DND-41 (cell line): ENCODE results near the gene CNOT6L.
A peak's percentile ranks its signal among the peaks of the same experiment; 100 is the strongest.

ENCODE experiments used
- ATAC-seq: fragments of 200-7000 bp; cut with Tn5 transposase; 3 replicates; pipeline ENCODE4 v1.9.1; 2021; ENCODE audit warnings: low read depth; ENCODE audit not compliant: insufficient read depth
- DNase-seq: peaks from one replicate; pipeline ENCODE4 v3.0.0-alpha.2; 2020
- H2AFZ ChIP-seq: 2 replicates; pipeline ENCODE4 v1.6.0; 2012; ENCODE audit warnings: low read depth, low read length
- H3K27ac ChIP-seq: 2 replicates; pipeline ENCODE4 v1.5.1; 2012; ENCODE audit warnings: low read length, inconsistent platforms
- H3K27me3 ChIP-seq: fragments of 200-600 bp; sonication (generic); 2 replicates; pipeline ENCODE4 v1.6.0; 2012; ENCODE audit warnings: low read length, mild to moderate bottlenecking, inconsistent platforms; ENCODE audit not compliant: insufficient read depth, poor library complexity
- H3K36me3 ChIP-seq: 2 replicates; pipeline ENCODE4 v1.5.1; 2012; ENCODE audit warnings: low read length, inconsistent platforms; ENCODE audit not compliant: insufficient read depth
- H3K4me1 ChIP-seq: 2 replicates; pipeline ENCODE4 v1.5.1; 2012; ENCODE audit warnings: mild to moderate bottlenecking, low read length; ENCODE audit not compliant: insufficient read depth
- H3K4me2 ChIP-seq: 2 replicates; pipeline ENCODE4 v1.6.0; 2012; ENCODE audit warnings: mild to moderate bottlenecking, moderate library complexity, low read length, inconsistent platforms; ENCODE audit not compliant: insufficient read depth
- H3K4me3 ChIP-seq, 2 experiments: fragments of 200-600 bp in 1 of 2; shearing (Covaris generic) in 1 of 2; 2 replicates each; pipeline ENCODE4 v1.5.1; 2012 to 2016; ENCODE audit warnings: inconsistent platforms in 2 of 2, low read length in 2 of 2, mild to moderate bottlenecking in 2 of 2, low read depth in 1 of 2, moderate library complexity in 1 of 2
- H3K79me2 ChIP-seq: 2 replicates; pipeline ENCODE4 v1.6.0; 2012; ENCODE audit warnings: low read length, inconsistent platforms; ENCODE audit not compliant: insufficient read depth
- H3K9ac ChIP-seq: 2 replicates; pipeline ENCODE4 v1.6.0; 2012; ENCODE audit warnings: low read depth, mild to moderate bottlenecking, inconsistent platforms, low read length, moderate library complexity
- H3K9me3 ChIP-seq: 2 replicates; pipeline ENCODE4 v1.5.1; 2012; ENCODE audit warnings: low read length, moderate library complexity, mild to moderate bottlenecking, inconsistent platforms; ENCODE audit not compliant: insufficient read depth, severe bottlenecking
- H4K20me1 ChIP-seq: 2 replicates; pipeline ENCODE4 v1.6.0; 2012; ENCODE audit warnings: low read length; ENCODE audit not compliant: insufficient read depth
- EZH2 ChIP-seq: IDR thresholded peaks from 3 replicates; pipeline ENCODE4 v1.6.1; 2012; ENCODE audit warnings: borderline replicate concordance, low read depth, mild to moderate bottlenecking, moderate library complexity, low read length, inconsistent platforms; ENCODE audit not compliant: severe bottlenecking
- TF ChIP-seq, protein P1 (sequence below): IDR thresholded peaks from 2 replicates; pipeline ENCODE4 v1.5.1; 2012; ENCODE audit warnings: borderline replicate concordance, low read length, moderate library complexity, mild to moderate bottlenecking; ENCODE audit not compliant: poor library complexity, severe bottlenecking; ENCODE audit errors: extremely low read depth

The CNOT6L gene

GRCh38 chr4:77713884-77714283 is 105.3 kb downstream of the CNOT6L start:
- H3K27ac ChIP-seq: no peak overlapping the region
- TF ChIP-seq EZH2: no peak
- TF ChIP-seq, protein P1, sequence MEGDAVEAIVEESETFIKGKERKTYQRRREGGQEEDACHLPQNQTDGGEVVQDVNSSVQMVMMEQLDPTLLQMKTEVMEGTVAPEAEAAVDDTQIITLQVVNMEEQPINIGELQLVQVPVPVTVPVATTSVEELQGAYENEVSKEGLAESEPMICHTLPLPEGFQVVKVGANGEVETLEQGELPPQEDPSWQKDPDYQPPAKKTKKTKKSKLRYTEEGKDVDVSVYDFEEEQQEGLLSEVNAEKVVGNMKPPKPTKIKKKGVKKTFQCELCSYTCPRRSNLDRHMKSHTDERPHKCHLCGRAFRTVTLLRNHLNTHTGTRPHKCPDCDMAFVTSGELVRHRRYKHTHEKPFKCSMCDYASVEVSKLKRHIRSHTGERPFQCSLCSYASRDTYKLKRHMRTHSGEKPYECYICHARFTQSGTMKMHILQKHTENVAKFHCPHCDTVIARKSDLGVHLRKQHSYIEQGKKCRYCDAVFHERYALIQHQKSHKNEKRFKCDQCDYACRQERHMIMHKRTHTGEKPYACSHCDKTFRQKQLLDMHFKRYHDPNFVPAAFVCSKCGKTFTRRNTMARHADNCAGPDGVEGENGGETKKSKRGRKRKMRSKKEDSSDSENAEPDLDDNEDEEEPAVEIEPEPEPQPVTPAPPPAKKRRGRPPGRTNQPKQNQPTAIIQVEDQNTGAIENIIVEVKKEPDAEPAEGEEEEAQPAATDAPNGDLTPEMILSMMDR: no peak
- H3K4me2 ChIP-seq: no peak overlapping the region
- ATAC-seq (no peak), DNase-seq (no peak)
- no peaks in the 10 kb centered on the region for H3K9me3 ChIP-seq
- H3K4me3 ChIP-seq: no peak overlapping the region
- no peaks in the 10 kb centered on the region for H3K27me3 ChIP-seq
- no peaks in the 10 kb centered on the region for H3K4me1 ChIP-seq
- H3K36me3 ChIP-seq: peaks cover 35% of the 10 kb centered on the region; the same call in 1 of the 2 replicates
- H3K9ac ChIP-seq: no peak overlapping the region
- H3K79me2 ChIP-seq: no peaks in the 10 kb centered on the region
- no peaks in the 10 kb centered on the region for H4K20me1 ChIP-seq
- no peak overlapping the region for H2AFZ ChIP-seq

GRCh38 chr4:77712675-77713074 is 106.5 kb downstream of the CNOT6L start:
- H3K36me3 ChIP-seq: peaks cover 33% of the 10 kb centered on the region; the same call in 1 of the 2 replicates
- no peaks in the 10 kb centered on the region for H4K20me1 ChIP-seq
- DNase-seq (no peak), ATAC-seq (no peak)
- no peaks in the 10 kb centered on the region for H3K9me3 ChIP-seq
- H2AFZ ChIP-seq: no peak overlapping the region
- H3K27ac ChIP-seq: no peak overlapping the region
- no peak overlapping the region for H3K9ac ChIP-seq
- no peak overlapping the region for H3K4me2 ChIP-seq
- no peaks in the 10 kb centered on the region for H3K79me2 ChIP-seq
- no peak for TF ChIP-seq EZH2
- TF ChIP-seq, protein P1: no peak
- H3K4me3 ChIP-seq: no peak overlapping the region
- H3K27me3 ChIP-seq: no peaks in the 10 kb centered on the region
- H3K4me1 ChIP-seq: no peaks in the 10 kb centered on the region

- no peak overlapping the region for H3K4me2 ChIP-seq
- DNase-seq: no peak
- no peaks in the 10 kb centered on the region for H3K27me3 ChIP-seq
- peak; percentile 39; the same call in 2 of the 3 replicates for ATAC-seq
- no peak overlapping the region for H3K9ac ChIP-seq
- no peak overlapping the region for H3K27ac ChIP-seq
- no peaks in the 10 kb centered on the region for H3K9me3 ChIP-seq
- no peaks in the 10 kb centered on the region for H3K4me1 ChIP-seq
- TF ChIP-seq, protein P1: no peak
- no peak for TF ChIP-seq EZH2
- peaks cover 23% of the 10 kb centered on the region; the same call in 1 of the 2 replicates for H3K36me3 ChIP-seq
- no peak overlapping the region for H2AFZ ChIP-seq
- no peaks in the 10 kb centered on the region for H3K79me2 ChIP-seq
- no peaks in the 10 kb centered on the region for H4K20me1 ChIP-seq
- H3K4me3 ChIP-seq: no peak overlapping the region
Measured at GRCh38 chr4:77711469-77711868, 107.7 kb downstream of the CNOT6L start.

GRCh38 chr4:77710684-77711083 is 108.5 kb downstream of the CNOT6L start:
- Histone ChIP-seq H3K79me2 (no peaks in the 10 kb centered on the region), H3K36me3 (peaks cover 19% of the 10 kb centered on the region; the same call in 1 of the 2 replicates), H3K9ac (no peak overlapping the region), H2AFZ (no peak overlapping the region), H3K27me3 (no peaks in the 10 kb centered on the region), H3K4me3 (no peak overlapping the region), H3K4me2 (no peak overlapping the region), H3K27ac (no peak overlapping the region), H4K20me1 (no peaks in the 10 kb centered on the region), H3K4me1 (no peaks in the 10 kb centered on the region), H3K9me3 (no peaks in the 10 kb centered on the region)
- no peak for DNase-seq
- TF ChIP-seq EZH2: no peak
- TF ChIP-seq, protein P1: no peak
- 0 out of 3 replicates have a peak, but pooled peaks have one; percentile 4 for ATAC-seq
